OCI-LY1 (cell line): ENCODE results near the gene PACRG.

Source experiments
- H2AFZ ChIP-seq: fragments of 200-600 bp; sonication (generic), shearing (Covaris generic); 2 replicates; pipeline ENCODE4 v1.6.0; 2014; ENCODE audit warnings: antibody characterized with exemption, mild to moderate bottlenecking, low read length
- H3F3A ChIP-seq: fragments of 200-600 bp; sonication (generic), shearing (Covaris generic); 2 replicates; pipeline ENCODE4 v1.6.0; 2014; ENCODE audit warnings: mild to moderate bottlenecking, antibody characterized with exemption, low read length, moderate library complexity; ENCODE audit not compliant: insufficient read depth
- H3K27ac ChIP-seq: fragments of 200-600 bp; sonication (generic); 2 replicates; pipeline ENCODE4 v1.5.1; 2014; ENCODE audit warnings: low read length, mixed run types, mild to moderate bottlenecking, low read depth; ENCODE audit not compliant: poor library complexity, severe bottlenecking
- H3K27me3 ChIP-seq: fragments of 200-600 bp; sonication (generic); 2 replicates; pipeline ENCODE4 v1.6.0; 2014; ENCODE audit warnings: antibody characterized with exemption, mild to moderate bottlenecking, low read length, moderate library complexity; ENCODE audit not compliant: insufficient read depth
- H3K36me3 ChIP-seq: fragments of 200-600 bp; sonication (generic); 2 replicates; pipeline ENCODE4 v1.6.1; 2014; ENCODE audit warnings: mild to moderate bottlenecking, antibody characterized with exemption, low read length, moderate library complexity, mixed read lengths; ENCODE audit not compliant: insufficient read depth
- H3K4me1 ChIP-seq: fragments of 200-600 bp; sonication (generic); 2 replicates; pipeline ENCODE4 v1.5.1; 2014; ENCODE audit warnings: mild to moderate bottlenecking, low read length, moderate library complexity; ENCODE audit not compliant: insufficient read depth, severe bottlenecking
- H3K4me2 ChIP-seq: fragments of 200-600 bp; sonication (generic), shearing (Covaris generic); 2 replicates; pipeline ENCODE4 v1.6.1; 2014; ENCODE audit warnings: low read length
- H3K4me3 ChIP-seq: fragments of 200-600 bp; sonication (generic); 2 replicates; pipeline ENCODE4 v1.5.1; 2014; ENCODE audit warnings: low read length, low read depth, mild to moderate bottlenecking, mixed read lengths; ENCODE audit not compliant: poor library complexity, severe bottlenecking
- H3K79me2 ChIP-seq: fragments of 200-600 bp; shearing (Covaris generic); 2 replicates; pipeline ENCODE4 v1.6.1; 2016; ENCODE audit warnings: mixed run types, low read length, mixed read lengths; ENCODE audit not compliant: insufficient read depth
- H3K9ac ChIP-seq: fragments of 200-600 bp; sonication (generic), shearing (Covaris generic); 2 replicates; pipeline ENCODE4 v1.6.1; 2014; ENCODE audit warnings: mild to moderate bottlenecking, low read length, mixed read lengths
- H3K9me2 ChIP-seq: fragments of 200-600 bp; sonication (generic), shearing (Covaris generic); 2 replicates; pipeline ENCODE4 v1.6.1; 2014; ENCODE audit warnings: low read depth, mild to moderate bottlenecking, low read length, mixed read lengths
- H3K9me3 ChIP-seq: fragments of 200-600 bp; shearing (Covaris generic); 2 replicates; pipeline ENCODE4 v1.6.1; 2014; ENCODE audit warnings: low read length, mixed read lengths
- H4K20me1 ChIP-seq: fragments of 200-600 bp; sonication (generic), shearing (Covaris generic); 2 replicates; pipeline ENCODE4 v1.6.0; 2016; ENCODE audit warnings: mild to moderate bottlenecking, low read length; ENCODE audit not compliant: insufficient read depth
- CTCF ChIP-seq: fragments of 200-600 bp; sonication (generic), shearing (Covaris generic); IDR thresholded peaks from 2 replicates; pipeline ENCODE4 v1.5.1; 2017; ENCODE audit warnings: mild to moderate bottlenecking, antibody characterized with exemption, low read length, moderate library complexity, mixed read lengths
- EZH2 ChIP-seq: fragments of 200-600 bp; sonication (generic), shearing (Covaris generic); IDR thresholded peaks from 2 replicates; pipeline ENCODE4 v1.8.0; 2017; ENCODE audit warnings: borderline replicate concordance, mixed run types, mild to moderate bottlenecking, antibody characterized with exemption, low read length, moderate library complexity, mixed read lengths

Gene PACRG

GRCh38 chr6:163209005-163209404, 481.2 kb downstream of the PACRG start:
- no peaks in the 10 kb centered on the region for H3F3A ChIP-seq
- H2AFZ ChIP-seq = no peak overlapping the region
- no peaks in the 10 kb centered on the region for H3K36me3 ChIP-seq
- H3K79me2 ChIP-seq = no peaks in the 10 kb centered on the region
- H3K9me2 ChIP-seq = no peaks in the 10 kb centered on the region
- no peaks in the 10 kb centered on the region for H3K4me1 ChIP-seq
- TF ChIP-seq EZH2 (no peak), CTCF (no peak)
- H3K27ac ChIP-seq = no peak overlapping the region
- H3K4me3 ChIP-seq = no peak overlapping the region
- H3K9me3 ChIP-seq = no peaks in the 10 kb centered on the region
- no peaks in the 10 kb centered on the region for H4K20me1 ChIP-seq
- no peak overlapping the region for H3K9ac ChIP-seq
- H3K27me3 ChIP-seq = no peaks in the 10 kb centered on the region
- H3K4me2 ChIP-seq = no peak overlapping the region

- H3K9me2 ChIP-seq = no peaks in the 10 kb centered on the region
- H2AFZ ChIP-seq = no peak overlapping the region
- H3K79me2 ChIP-seq = no peaks in the 10 kb centered on the region
- H3K9ac ChIP-seq = no peak overlapping the region
- H4K20me1 ChIP-seq = no peaks in the 10 kb centered on the region
- H3K4me3 ChIP-seq = no peak overlapping the region
- no peaks in the 10 kb centered on the region for H3K27me3 ChIP-seq
- no peak overlapping the region for H3K27ac ChIP-seq
- no peak overlapping the region for H3K4me2 ChIP-seq
- no peaks in the 10 kb centered on the region for H3K9me3 ChIP-seq
- no peaks in the 10 kb centered on the region for H3K36me3 ChIP-seq
- no peaks in the 10 kb centered on the region for H3K4me1 ChIP-seq
- no peaks in the 10 kb centered on the region for H3F3A ChIP-seq
- TF ChIP-seq CTCF = no peak
- TF ChIP-seq EZH2 = no peak
Observed at GRCh38 chr6:163212123-163212522, 484.3 kb downstream of the PACRG start.

GRCh38 chr6:163214259-163214658, 486.5 kb downstream of the PACRG start:
- Histone ChIP-seq H4K20me1 (no peaks in the 10 kb centered on the region), H3K9me2 (no peaks in the 10 kb centered on the region), H3K4me1 (no peaks in the 10 kb centered on the region), H3K79me2 (no peaks in the 10 kb centered on the region), H3K27ac (no peak overlapping the region), H3F3A (no peaks in the 10 kb centered on the region), H3K9ac (no peak overlapping the region), H3K27me3 (no peaks in the 10 kb centered on the region), H3K36me3 (no peaks in the 10 kb centered on the region), H3K9me3 (no peaks in the 10 kb centered on the region), H3K4me3 (no peak overlapping the region), H3K4me2 (no peak overlapping the region), H2AFZ (no peak overlapping the region)
- TF ChIP-seq EZH2 = no peak
- TF ChIP-seq CTCF = no peak
